Measurements from ENCODE around the gene TTLL4. TPM values are rescaled to one million over a fixed set of nuclear protein-coding genes. Genes with fewer than 3 reads are reported as not detected.
A peak's percentile ranks its signal among the peaks of the same experiment; 100 is the strongest.

TTLL4 gene
- total RNA-seq, 1 donor from 2014 or later = 30.0 TPM

DNA sequence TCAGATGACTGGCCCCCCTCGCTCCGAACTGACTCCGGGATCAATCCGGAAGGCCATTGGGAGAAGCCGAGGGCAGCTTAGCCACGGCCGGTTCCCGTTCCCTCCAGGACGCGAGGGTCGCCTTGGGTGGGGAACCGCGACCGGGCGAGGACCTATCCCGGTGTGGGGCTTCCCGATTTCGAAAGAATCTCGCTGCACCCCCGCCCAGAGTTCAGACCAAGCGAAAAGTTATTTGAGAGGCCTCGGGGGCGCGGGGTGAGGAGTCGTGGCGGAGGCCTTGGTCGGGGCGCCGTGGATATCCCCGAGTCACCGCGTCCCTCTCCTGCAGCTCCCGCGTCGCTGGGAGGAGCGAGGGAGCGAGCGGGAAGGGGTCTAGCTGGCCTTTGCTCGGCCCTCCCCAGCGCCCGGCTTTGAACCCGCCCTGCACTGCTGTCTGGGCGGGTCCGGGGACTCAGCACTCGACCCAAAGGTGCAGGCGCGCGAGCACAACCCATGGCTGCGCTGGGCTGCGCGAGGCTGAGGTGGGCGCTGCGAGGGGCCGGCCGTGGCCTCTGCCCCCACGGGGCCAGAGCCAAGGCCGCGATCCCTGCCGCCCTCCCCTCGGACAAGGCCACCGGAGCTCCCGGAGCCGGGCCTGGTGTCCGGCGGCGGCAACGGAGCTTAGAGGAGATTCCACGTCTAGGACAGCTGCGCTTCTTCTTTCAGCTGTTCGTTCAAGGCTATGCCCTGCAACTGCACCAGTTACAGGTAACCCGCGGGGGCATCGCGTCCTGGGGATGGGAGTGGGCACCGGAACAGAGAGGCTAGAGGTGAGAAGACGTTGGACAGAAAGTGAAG is 71.3 kb downstream of the TTLL4 start, which contains the start of gene CYP27A1:
Gene CYP27A1 (plus strand): TSS at position 457 of the 837 bp plus-strand sequence. CDS start 36 bp downstream, at position 493.
- intact Hi-C loops (cut with DNase I) = no loop called here
- Histone ChIP-seq H3K9me3 (peaks cover 3% of the 10 kb centered on the region), H3K36me3 (no peaks in the 10 kb centered on the region), H3K27ac (peak within 1 kb of the TSS; percentile 91), H3K4me3 (peak within 1 kb of the TSS; percentile 75), H3K4me1 (peaks cover 7% of the 10 kb centered on the region), H3K27me3 (ENCODE audit: low read depth) (no peaks in the 10 kb centered on the region)
- TF ChIP-seq, protein P1, sequence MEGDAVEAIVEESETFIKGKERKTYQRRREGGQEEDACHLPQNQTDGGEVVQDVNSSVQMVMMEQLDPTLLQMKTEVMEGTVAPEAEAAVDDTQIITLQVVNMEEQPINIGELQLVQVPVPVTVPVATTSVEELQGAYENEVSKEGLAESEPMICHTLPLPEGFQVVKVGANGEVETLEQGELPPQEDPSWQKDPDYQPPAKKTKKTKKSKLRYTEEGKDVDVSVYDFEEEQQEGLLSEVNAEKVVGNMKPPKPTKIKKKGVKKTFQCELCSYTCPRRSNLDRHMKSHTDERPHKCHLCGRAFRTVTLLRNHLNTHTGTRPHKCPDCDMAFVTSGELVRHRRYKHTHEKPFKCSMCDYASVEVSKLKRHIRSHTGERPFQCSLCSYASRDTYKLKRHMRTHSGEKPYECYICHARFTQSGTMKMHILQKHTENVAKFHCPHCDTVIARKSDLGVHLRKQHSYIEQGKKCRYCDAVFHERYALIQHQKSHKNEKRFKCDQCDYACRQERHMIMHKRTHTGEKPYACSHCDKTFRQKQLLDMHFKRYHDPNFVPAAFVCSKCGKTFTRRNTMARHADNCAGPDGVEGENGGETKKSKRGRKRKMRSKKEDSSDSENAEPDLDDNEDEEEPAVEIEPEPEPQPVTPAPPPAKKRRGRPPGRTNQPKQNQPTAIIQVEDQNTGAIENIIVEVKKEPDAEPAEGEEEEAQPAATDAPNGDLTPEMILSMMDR (IDR thresholded peaks at IDR 0.05) = no peak
- DNase-seq (peak; percentile 78), ATAC-seq (peak; percentile 91 to 93)

DNA sequence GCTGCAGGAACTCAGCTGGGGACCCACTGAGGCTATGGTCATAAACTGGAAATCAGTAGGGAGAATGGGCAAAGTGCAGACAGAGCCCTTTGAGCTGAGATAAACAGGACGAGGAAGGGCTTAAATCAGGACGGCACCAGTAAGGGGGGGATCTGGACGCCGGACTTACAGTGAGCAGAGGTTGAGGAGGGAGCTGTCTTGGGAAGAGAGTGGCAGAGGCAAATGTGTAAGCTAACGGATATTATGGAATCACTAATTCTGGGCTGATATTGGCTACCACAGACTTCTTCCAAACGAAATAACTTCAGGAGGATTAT is 71.9 kb downstream of the TTLL4 start:
- TF ChIP-seq, protein P1 (IDR thresholded peaks at IDR 0.05) = no peak
- ATAC-seq (peak; percentile 35 to 45), DNase-seq (no peak)
- intact Hi-C loops (cut with DNase I) = no loop called here
- Histone ChIP-seq H3K36me3 (no peaks in the 10 kb centered on the region), H3K4me1 (peaks cover 7% of the 10 kb centered on the region), H3K4me3 (peak overlapping the region; percentile 75), H3K27ac (peak overlapping the region; percentile 91), H3K27me3 (ENCODE audit: low read depth) (no peaks in the 10 kb centered on the region), H3K9me3 (no peaks in the 10 kb centered on the region)

DNA sequence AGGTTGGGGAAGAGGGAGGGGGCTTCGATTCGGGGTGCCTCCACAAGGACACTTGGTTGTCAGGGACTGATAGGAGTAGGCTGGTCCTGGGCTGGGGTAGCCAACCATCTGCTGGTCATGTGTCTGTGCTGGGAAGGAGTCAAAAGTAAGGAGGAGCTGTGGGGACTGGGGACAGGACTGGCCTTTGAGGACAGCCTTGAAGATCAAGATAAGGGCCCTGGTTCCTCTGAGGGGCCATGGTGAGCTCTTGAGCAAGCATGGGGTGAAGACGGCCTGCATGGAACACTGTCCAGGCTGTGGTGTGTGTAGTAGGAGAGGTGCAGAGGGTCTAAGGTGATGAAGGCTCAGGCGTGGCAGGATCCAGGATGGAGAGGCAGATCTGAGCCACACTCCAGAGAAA is 73.1 kb downstream of the TTLL4 start:
- H3K4me1 ChIP-seq = peaks cover 11% of the 10 kb centered on the region
- DNase-seq (no peak), ATAC-seq (peak in 1 of 2 donors; percentile 5)
- no peaks in the 10 kb centered on the region for H3K9me3 ChIP-seq
- H3K27ac ChIP-seq = peak overlapping the region; percentile 91
- intact Hi-C loops (cut with DNase I) = no loop called here
- no peaks in the 10 kb centered on the region for H3K27me3 ChIP-seq (ENCODE audit: low read depth)
- H3K36me3 ChIP-seq = no peaks in the 10 kb centered on the region
- TF ChIP-seq, protein P1 (IDR thresholded peaks at IDR 0.05) = no peak
- H3K4me3 ChIP-seq = peak overlapping the region; percentile 75

DNA sequence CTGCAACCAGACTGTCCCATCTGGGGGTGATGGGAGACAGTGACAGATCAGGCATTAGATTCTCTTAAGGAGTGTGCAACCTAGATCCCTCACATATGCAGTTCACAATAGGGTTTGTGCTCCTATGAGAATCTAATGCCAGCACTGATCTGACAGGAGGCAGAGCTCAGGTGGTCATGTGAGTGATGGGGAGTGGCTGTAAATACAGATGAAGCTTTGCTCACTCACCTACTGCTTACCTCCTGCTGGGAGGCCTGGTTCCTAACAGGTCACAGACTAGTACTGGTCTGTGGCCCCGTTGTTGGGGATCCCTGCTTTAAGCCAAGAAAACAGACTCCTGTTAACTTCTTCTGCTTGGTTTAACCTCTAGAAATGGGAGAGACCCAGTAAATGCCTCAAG is 74.5 kb downstream of the TTLL4 start:
- peak overlapping the region; percentile 75 for H3K4me3 ChIP-seq
- H3K36me3 ChIP-seq = no peaks in the 10 kb centered on the region
- intact Hi-C loops (cut with DNase I) = no loop called here
- no peaks in the 10 kb centered on the region for H3K9me3 ChIP-seq
- peak overlapping the region; percentile 14 for H3K27ac ChIP-seq
- peaks cover 15% of the 10 kb centered on the region for H3K4me1 ChIP-seq
- TF ChIP-seq, protein P1 (IDR thresholded peaks at IDR 0.05) = no peak
- no peak for DNase-seq
- ATAC-seq = no peak
- H3K27me3 ChIP-seq (ENCODE audit: low read depth) = no peaks in the 10 kb centered on the region

DNA sequence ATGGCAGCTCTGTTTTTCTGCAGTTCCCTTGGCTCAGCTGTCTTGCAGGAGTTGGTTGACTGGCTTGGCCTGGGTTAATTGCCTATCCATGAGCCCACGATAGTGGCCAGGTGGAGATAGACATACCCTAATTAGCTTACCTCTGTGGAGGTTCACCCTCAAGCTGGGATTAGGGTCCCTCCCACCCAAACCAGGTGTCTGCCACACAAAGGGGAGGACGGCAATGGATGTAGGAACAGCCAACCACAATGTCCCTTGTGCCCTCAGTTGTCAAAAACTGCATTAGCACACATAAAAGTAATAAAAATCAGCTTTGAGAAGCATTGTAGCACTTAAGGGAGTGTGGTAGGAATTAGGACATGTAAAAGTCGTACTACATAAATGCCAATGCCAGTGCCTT is 75.5 kb downstream of the TTLL4 start:
- Histone ChIP-seq H3K4me1 (peaks cover 9% of the 10 kb centered on the region), H3K9me3 (no peaks in the 10 kb centered on the region), H3K27ac (no peak overlapping the region), H3K4me3 (peak overlapping the region; percentile 75), H3K36me3 (no peaks in the 10 kb centered on the region), H3K27me3 (ENCODE audit: low read depth) (no peaks in the 10 kb centered on the region)
- no peak for ATAC-seq
- DNase-seq = no peak
- intact Hi-C loops (cut with DNase I) = no loop called here
- TF ChIP-seq, protein P1 (IDR thresholded peaks at IDR 0.05) = no peak

Measured in lower lobe of right lung (tissue), 2 donors.